ENCODE data around the gene RALGAPA2. TPM values are rescaled to one million over a fixed set of nuclear protein-coding genes. Genes with fewer than 3 reads are reported as not detected.
A peak's percentile ranks its signal among the peaks of the same experiment; 100 is the strongest.

RALGAPA2 gene
- total and polyA plus RNA-seq, 2 of the 13 experiments (the other 11 are each of a cell fraction or from before 2014, with no cell fraction given), result 13.8 to 17.7 TPM

- TF ChIP-seq BCL6 (CRISPR knock-in tag; IDR thresholded peaks at IDR 0.05) (peak; percentile 78), SAP130 (CRISPR knock-in tag; IDR thresholded peaks at IDR 0.05; ENCODE audit: low read depth) (peak; percentile 87), MED1 (CRISPR knock-in tag; IDR thresholded peaks at IDR 0.05) (peak; percentile 71), ZNF317 (CRISPR knock-in tag; IDR thresholded peaks at IDR 0.05) (no peak), TFE3 (CRISPR knock-in tag; IDR thresholded peaks at IDR 0.05) (0 out of 2 replicates have a peak, but pooled peaks have one; percentile 37), XRCC5 (optimal IDR thresholded peaks at IDR 0.05; ENCODE audit: low read length) (no peak), ZUFSP (CRISPR knock-in tag; IDR thresholded peaks at IDR 0.05; ENCODE audit: borderline replicate concordance) (no peak), SNAPC5 (CRISPR knock-in tag; IDR thresholded peaks at IDR 0.05; ENCODE audit: borderline replicate concordance) (no peak), TERF1 (CRISPR knock-in tag; IDR thresholded peaks at IDR 0.05) (no peak), ZBTB20 (CRISPR knock-in tag; IDR thresholded peaks at IDR 0.05; ENCODE audit: borderline replicate concordance, low read depth) (peak; percentile 50; the same call in 1 of the 2 replicates), FOXO1 (CRISPR knock-in tag; IDR thresholded peaks at IDR 0.05) (peak; percentile 65; the same call in 1 of the 2 replicates), ARHGAP35 (CRISPR knock-in tag; IDR thresholded peaks at IDR 0.05; ENCODE audit: borderline replicate concordance) (no peak), BRCA1 (CRISPR knock-in tag; IDR thresholded peaks at IDR 0.05) (no peak), CENPBD1 (CRISPR knock-in tag; IDR thresholded peaks at IDR 0.05; ENCODE audit: borderline replicate concordance, low read depth) (no peak), FOXP4 (CRISPR knock-in tag; IDR thresholded peaks at IDR 0.05) (peak; percentile 80), POLR2AphosphoS2 (IDR thresholded peaks at IDR 0.05; ENCODE audit: low read depth, low read length) (no peak), ZNF12 (CRISPR knock-in tag; IDR thresholded peaks at IDR 0.05) (0 out of 2 replicates have a peak, but pooled peaks have one; percentile 40), ZNF280D (CRISPR knock-in tag; IDR thresholded peaks at IDR 0.05) (no peak), HDAC2 (CRISPR knock-in tag; IDR thresholded peaks at IDR 0.05) (peak; percentile 44; the same call in 1 of the 2 replicates)
These were observed 13.3 kb downstream of the RALGAPA2 start (continued) for GRCh38 chr20:20699144-20699543.

Data from HepG2 (cell line).